OCI-LY3 (cell line): ENCODE measurements around the gene PEMT.

ENCODE experiments used
- H2AFZ ChIP-seq: fragments of 200-600, 300-600 bp; shearing (Covaris generic); 2 replicates; pipeline ENCODE4 v1.6.0; 2014; ENCODE audit warnings: antibody characterized with exemption, low read depth, low read length
- H3K27ac ChIP-seq: fragments of 200-600, 300-600 bp; sonication (generic); 2 replicates; pipeline ENCODE4 v1.5.1; 2014; ENCODE audit warnings: mild to moderate bottlenecking, low read length, moderate library complexity, mixed read lengths
- H3K27me3 ChIP-seq: fragments of 200-600, 300-600 bp; sonication (generic); 2 replicates; pipeline ENCODE4 v1.6.1; 2014; ENCODE audit warnings: low read depth, low read length, mixed read lengths
- H3K36me3 ChIP-seq: fragments of 200-600, 300-600 bp; sonication (generic); replicated peaks from 2 replicates; pipeline ENCODE3; 2014; ENCODE audit warnings: low read depth, low read length, mixed read lengths
- H3K4me1 ChIP-seq: fragments of 300-600, 200-600 bp; sonication (generic); 2 replicates; pipeline ENCODE4 v1.6.1; 2014; ENCODE audit warnings: low read length, mixed read lengths
- H3K4me2 ChIP-seq: fragments of 200-600, 300-600 bp; sonication (generic); 2 replicates; pipeline ENCODE4 v1.6.1; 2014; ENCODE audit warnings: low read length, mixed read lengths
- H3K4me3 ChIP-seq: fragments of 300-600, 200-600 bp; sonication (generic); 2 replicates; pipeline ENCODE4 v1.5.1; 2014; ENCODE audit warnings: antibody characterized with exemption, mild to moderate bottlenecking, low read length, moderate library complexity
- H3K79me2 ChIP-seq: fragments of 300-600, 200-600 bp; shearing (Covaris generic); 2 replicates; pipeline ENCODE4 v1.6.1; 2014; ENCODE audit warnings: mild to moderate bottlenecking, low read length, mixed read lengths
- H3K9ac ChIP-seq: fragments of 300-600, 200-600 bp; shearing (Covaris generic); 2 replicates; pipeline ENCODE4 v1.6.0; 2014; ENCODE audit warnings: mild to moderate bottlenecking, low read length, moderate library complexity
- H3K9me3 ChIP-seq: fragments of 200-600, 300-600 bp; shearing (Covaris generic); 2 replicates; pipeline ENCODE4 v1.6.1; 2014; ENCODE audit warnings: low read length, mixed read lengths; ENCODE audit not compliant: insufficient read depth
- H4K20me1 ChIP-seq: fragments of 200-600, 300-600 bp; sonication (generic); 2 replicates; pipeline ENCODE4 v1.6.1; 2016; ENCODE audit warnings: low read length, mixed read lengths; ENCODE audit not compliant: insufficient read depth
- CTCF ChIP-seq: fragments of 200-600, 300-600 bp; sonication (generic); IDR thresholded peaks from 2 replicates; pipeline ENCODE4 v1.5.1; 2014; ENCODE audit warnings: antibody characterized with exemption, low read length, low read depth
- EZH2phosphoT487 ChIP-seq: fragments of 200-600 bp; shearing (Covaris generic); IDR thresholded peaks from 2 replicates; pipeline ENCODE4 v1.6.1; 2018; ENCODE audit warnings: antibody characterized with exemption, mixed run types, low read depth

The PEMT gene

GRCh38 chr17:17493249-17493985 lies 98.1 kb downstream of the PEMT start:
- no peak for TF ChIP-seq CTCF
- TF ChIP-seq EZH2phosphoT487 = no peak
- no peaks in the 10 kb centered on the region for H3K27me3 ChIP-seq
- no peaks in the 10 kb centered on the region for H3K9me3 ChIP-seq
- H4K20me1 ChIP-seq = no peaks in the 10 kb centered on the region
- H2AFZ ChIP-seq = no peak overlapping the region
- no peak overlapping the region for H3K9ac ChIP-seq
- H3K27ac ChIP-seq = no peak overlapping the region
- no peaks in the 10 kb centered on the region for H3K36me3 ChIP-seq
- no peak overlapping the region for H3K4me3 ChIP-seq
- H3K4me1 ChIP-seq = no peaks in the 10 kb centered on the region
- H3K79me2 ChIP-seq = no peaks in the 10 kb centered on the region
- no peak overlapping the region for H3K4me2 ChIP-seq

- Histone ChIP-seq H2AFZ (no peak overlapping the region), H3K9ac (no peak overlapping the region), H3K27ac (no peak overlapping the region), H3K27me3 (no peaks in the 10 kb centered on the region), H4K20me1 (no peaks in the 10 kb centered on the region), H3K4me3 (no peak overlapping the region), H3K4me2 (no peak overlapping the region), H3K9me3 (no peaks in the 10 kb centered on the region), H3K79me2 (no peaks in the 10 kb centered on the region), H3K4me1 (no peaks in the 10 kb centered on the region), H3K36me3 (no peaks in the 10 kb centered on the region)
- TF ChIP-seq EZH2phosphoT487 (no peak), CTCF (no peak)
Measured at GRCh38 chr17:17492571-17492970, 98.9 kb downstream of the PEMT start.

- Histone ChIP-seq H3K79me2 (no peaks in the 10 kb centered on the region), H3K9ac (no peak overlapping the region), H3K4me2 (no peak overlapping the region), H3K36me3 (no peaks in the 10 kb centered on the region), H3K27me3 (no peaks in the 10 kb centered on the region), H3K9me3 (no peaks in the 10 kb centered on the region), H3K27ac (no peak overlapping the region), H2AFZ (no peak overlapping the region), H4K20me1 (no peaks in the 10 kb centered on the region), H3K4me3 (no peak overlapping the region), H3K4me1 (no peaks in the 10 kb centered on the region)
- no peak for TF ChIP-seq CTCF
- TF ChIP-seq EZH2phosphoT487 = no peak
Measured at GRCh38 chr17:17492085-17492484, 99.4 kb downstream of the PEMT start.

- Histone ChIP-seq H3K36me3 (no peaks in the 10 kb centered on the region), H3K27ac (no peak overlapping the region), H2AFZ (no peak overlapping the region), H3K4me2 (no peak overlapping the region), H4K20me1 (no peaks in the 10 kb centered on the region), H3K27me3 (no peaks in the 10 kb centered on the region), H3K4me3 (no peak overlapping the region), H3K9ac (no peak overlapping the region), H3K9me3 (no peaks in the 10 kb centered on the region), H3K79me2 (no peaks in the 10 kb centered on the region), H3K4me1 (no peaks in the 10 kb centered on the region)
- no peak for TF ChIP-seq EZH2phosphoT487
- no peak for TF ChIP-seq CTCF
Measured at GRCh38 chr17:17491546-17491988, 99.9 kb downstream of the PEMT start.
